Renal pelvis (tissue), 4 donors: ENCODE measurements around the gene MIPEP. TPM values are rescaled to one million over a fixed set of nuclear protein-coding genes. Genes with fewer than 3 reads are reported as not detected.
"Not testable (repeated sequence)": the region's sequence is repeated elsewhere in the genome, so short reads cannot be mapped to it uniquely, and the experiment has no call there.

Source experiments
- DNase-seq: peaks from one replicate; pipeline ENCODE4 v3.0.0-alpha.2; 2013
- polyA plus RNA-seq, 3 donors: library from polyadenylated mRNA; unstranded; fragments of 120-200 nt; gene quantifications; one replicate each; pipeline ENCODE4 v1.2.1, GENCODE V29; 2013; ENCODE audit not compliant: insufficient read length in 3 of 3

The MIPEP gene
- polyA plus RNA-seq, 3 donors, result 27.0 to 28.6 (median 28.0) TPM

DNA sequence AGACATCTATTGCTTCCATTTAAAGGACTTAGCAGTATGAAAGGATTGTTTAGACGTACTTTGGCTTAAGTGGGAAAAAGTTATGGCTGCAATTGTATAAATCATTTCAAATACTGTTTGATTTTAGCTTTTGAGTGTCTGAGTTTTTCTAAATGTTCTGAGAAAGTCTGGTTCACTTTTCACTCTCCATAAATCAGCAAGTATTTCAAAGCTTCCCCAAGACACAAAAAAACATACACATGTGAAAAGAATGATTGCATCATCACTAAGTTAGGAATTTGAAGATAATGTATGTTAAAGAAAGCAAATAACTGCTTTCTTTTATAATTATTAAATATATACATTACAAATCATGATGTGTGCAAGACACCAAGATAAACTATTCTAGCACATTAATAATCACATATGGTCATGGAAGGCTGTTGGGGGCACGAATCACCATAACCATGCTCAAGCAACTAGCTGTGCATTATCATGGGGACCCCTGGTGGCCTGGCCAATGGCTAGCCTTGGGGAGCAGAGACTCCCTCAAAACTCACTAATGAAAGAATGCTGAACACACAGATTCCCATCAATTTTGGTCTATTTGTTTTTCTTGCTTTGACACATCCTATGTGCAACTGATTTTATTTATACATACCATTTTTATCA, 111.1 kb downstream of the MIPEP start:
- no peak for DNase-seq

- no peak for DNase-seq
These were observed 111.7 kb downstream of the MIPEP start for GRCh38 chr13:23777575-23777870.

DNA sequence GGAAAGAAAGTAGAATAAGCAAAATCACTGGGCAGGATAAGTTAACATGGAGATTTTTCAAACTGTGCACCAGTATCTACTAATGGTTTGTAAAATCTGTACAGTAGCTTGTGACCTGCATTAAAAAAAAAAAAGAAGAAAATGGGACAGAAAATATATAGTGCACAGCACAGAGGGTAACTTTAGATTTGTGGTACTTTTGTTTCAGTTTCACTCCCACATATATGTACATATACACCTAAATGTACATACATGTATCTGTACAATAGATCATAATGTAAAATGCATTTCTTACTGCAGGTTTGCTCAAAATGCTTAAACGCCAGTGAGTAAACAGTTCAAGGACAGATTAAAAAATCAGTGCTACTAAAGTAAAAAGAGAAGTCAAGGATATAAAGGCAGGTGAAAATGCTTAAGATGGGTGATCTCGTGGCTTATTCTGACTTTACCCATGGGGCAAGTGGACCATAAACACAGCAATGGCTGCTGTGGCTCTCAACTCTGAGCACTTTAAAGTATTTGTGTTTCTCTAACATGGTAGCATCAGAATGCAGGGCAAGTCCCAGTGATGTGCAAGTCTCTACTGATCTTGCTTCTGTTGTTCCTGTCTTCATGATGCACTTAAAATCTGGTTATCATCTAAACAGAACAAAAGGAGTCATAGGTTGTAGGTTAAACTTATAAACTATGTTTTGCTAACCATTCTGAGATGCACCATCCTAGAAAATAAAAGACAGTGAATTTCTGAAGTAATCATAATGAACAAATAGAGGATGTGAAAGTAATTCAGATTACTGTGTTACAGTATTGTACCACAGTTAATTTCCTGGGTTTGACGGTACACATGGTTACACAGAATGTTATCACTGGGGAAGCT, 112.3 kb downstream of the MIPEP start:
- DNase-seq, result no peak

- no peak for DNase-seq
These were observed 116.5 kb downstream of the MIPEP start for GRCh38 chr13:23772717-23773116.

DNA sequence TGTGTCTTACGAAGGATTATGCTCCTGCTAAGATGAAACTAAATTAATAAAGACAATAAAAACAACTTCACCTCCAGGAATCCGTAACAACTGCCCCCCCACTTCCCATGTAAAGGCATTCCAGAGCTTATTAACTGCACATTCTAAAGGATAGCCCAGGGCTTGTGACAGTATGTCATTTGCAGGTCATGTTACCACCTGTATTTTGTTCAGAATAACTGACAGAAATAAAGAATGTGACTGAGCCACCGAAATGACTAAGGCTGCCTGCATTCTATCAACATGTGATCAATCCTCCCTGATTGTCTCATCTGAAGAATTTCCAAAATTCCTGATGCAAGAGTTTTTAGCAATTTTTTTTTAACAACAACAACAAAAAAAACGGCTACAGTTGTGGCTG, 117.2 kb downstream of the MIPEP start:
- peak; percentile 62 for DNase-seq

DNA sequence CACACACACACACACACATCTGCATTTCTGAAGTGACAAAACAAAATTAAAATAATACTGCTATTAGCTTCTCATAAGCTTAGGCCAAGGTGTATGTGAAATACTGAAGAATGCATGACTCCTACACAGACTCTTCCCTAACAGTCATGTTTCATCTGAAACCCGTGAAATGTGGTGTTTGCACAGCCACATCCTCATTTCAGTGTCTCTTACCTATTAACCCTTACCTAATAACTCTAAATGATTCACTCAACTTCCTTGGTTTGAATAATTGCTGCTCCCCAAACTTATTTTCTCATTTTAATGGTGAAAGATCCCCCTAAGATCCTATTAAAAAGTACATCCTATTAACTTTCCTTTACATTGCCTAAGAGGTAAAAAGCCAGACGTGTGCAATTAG, 117.6 kb downstream of the MIPEP start:
- no peak for DNase-seq

DNA sequence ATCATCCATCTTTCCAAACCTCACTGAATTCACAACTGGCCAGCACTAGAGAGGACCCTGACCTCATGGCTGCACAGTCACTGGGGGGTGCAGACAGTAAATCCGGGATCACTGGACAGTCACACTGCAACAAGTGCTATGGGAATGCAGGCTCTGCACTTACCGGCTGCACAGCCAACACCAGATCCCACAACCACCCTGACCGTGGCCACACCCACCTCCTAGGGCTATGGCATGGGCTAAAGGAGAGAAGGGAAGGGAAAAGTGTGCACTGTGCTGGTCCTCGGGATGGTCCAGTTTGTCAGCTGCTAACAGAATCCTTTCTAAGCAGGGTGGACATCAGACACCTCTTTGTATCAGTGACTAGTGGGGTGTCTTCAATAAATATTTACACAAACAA, 118.2 kb downstream of the MIPEP start:
- DNase-seq, result no peak

- no peak for DNase-seq
These were observed 118.8 kb downstream of the MIPEP start for GRCh38 chr13:23770428-23770827.

DNA sequence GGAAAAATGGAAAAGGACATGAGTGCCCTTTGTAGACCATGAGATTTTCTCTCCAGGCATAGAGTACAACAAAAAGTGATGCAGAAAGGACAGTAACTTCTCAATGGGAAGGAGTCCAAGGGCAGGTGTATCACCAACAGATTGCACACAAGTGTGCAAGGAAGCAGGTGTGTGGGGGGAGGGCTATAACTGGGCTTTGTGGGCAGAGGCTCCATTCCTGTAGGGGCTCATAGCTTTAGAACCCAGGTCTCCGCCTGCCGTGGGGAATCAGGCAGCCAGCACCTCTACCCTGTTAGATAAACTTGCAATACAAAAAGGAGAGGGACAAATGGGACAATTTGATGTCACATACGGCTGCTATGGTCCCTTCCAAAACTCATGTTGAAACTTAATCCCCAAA, 119.8 kb downstream of the MIPEP start:
- no peak for DNase-seq

GRCh38 chr13:23767838-23768237, 121.4 kb downstream of the MIPEP start:
- no peak for DNase-seq

DNA sequence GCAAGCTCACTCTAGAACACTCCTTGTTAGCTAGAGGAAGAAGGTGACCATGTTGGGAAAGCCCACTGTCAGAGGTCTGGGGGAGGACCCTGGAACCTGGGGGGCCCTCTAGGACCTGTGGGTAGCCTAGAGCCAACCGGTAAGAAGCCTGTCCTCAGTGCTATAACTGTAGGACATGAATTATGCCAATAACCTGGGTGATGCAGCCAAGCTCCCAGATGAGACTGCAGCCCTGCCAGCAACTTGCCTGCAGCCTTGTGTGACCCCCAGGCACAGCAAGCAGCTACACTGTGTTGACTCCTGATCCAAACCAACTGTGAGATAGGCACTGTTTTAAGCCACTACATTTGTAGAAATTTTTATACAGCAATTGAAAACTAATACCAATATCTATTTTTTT, 122.3 kb downstream of the MIPEP start:
- DNase-seq, result no peak

DNA sequence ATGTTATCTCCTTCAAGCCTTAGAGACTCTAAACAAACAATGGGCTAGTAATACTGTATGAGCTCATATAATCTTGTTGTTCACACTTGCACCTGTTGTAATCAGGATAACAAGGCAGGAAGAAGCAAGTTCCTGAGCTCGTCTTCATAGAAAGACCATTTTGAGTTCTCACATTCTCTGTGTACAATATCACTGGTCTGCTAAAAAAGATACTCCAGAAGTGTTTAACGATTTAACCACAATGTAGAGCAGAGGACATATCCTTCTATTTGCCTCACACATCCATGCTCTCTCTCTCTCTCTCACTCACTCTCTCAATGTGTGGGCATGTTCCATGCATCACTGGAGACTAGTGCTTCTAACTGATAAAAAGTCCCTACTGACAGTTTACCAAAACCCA, 122.9 kb downstream of the MIPEP start:
- no peak for DNase-seq

DNA sequence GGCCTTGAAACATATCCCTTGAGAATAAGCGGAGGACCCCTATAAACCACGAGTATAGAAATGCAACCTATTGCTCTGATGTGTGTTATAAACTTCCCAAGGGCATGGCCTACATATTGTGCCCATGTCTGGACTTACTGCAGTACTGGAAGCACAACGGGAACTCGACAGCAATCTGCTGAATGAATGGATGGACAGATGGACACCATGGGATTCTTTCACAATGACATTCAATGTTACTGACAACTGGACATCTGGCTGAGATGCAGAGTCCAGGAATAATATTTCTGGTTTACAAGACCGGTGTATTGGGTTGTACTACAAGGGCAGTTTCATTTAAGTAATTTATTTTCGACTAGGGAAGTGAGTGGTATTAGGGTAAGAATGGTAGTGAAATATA, 123.7 kb downstream of the MIPEP start:
- no peak for DNase-seq

DNA sequence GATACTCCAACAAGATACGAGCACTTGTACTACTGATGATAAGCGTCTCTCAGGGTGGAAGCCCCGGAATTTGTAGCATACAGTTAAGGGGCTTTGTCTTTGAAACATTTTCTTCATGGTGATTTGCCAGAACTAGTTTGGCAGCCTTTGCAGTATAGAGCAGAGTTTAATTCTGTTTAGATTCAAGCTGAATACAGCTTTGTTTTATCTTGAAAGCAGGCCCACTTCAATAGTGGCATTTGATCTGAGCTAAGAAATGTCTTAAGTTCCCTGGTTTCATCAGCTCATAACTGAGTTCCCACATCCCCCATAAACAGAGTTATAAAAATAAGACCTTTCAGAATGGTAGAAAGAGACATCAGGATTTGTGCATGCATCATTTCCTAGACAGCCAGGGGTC, 125.9 kb downstream of the MIPEP start:
- no peak for DNase-seq

- not testable (repeated sequence) for DNase-seq
These were observed 127.4 kb downstream of the MIPEP start for GRCh38 chr13:23761760-23762159.

DNA sequence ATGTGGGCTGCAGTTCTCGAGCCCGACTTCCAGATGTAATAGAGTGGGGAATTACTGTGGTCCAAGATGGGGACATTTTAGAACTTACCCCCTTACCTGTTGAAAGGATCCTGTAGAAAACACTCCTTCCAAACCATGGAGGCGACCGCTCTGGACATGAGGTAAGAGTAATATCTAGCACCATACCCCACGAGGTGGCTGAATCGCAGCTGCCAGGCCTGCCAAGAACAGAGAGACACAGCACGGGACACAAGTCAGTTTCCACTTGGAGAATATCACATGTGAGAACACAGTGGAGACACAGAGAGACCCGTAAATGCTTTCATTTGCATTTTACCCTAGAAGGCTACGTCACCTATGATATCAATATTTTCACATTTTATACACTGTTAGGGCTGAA, 129.2 kb downstream of the MIPEP start:
- DNase-seq, result no peak

DNA sequence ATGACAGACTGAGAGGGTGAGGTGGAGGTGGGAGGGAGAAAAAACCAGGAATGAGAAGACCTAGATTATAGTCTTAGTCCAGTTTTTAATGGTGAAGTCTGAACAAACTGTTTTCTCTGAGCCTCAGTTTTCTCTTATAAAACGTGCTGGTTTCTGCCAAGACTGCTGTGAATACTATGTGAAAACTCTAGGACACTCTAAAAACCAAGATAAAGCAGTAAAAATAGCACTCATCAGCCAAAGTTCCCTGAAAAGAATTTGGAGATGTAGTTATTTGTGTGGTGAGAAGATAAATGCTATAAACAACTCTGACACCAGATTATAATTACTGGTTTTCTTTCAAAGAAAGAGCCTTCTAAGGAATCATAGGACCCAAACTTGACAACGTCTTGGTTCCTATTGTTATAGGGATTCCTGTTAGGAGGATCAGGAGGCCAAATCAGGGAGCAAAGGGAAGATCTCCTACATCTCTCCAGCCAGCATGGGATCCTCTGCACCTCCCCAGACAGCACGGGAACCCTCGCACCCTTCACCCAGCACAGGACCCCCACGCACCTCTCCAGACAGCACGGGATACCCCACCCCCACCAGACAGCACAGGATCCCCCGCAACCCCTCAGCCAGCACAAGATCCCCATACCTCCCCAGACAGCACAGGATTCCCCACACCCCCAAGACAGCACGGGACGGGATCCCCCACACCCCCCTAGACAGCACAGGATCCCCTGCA, 130.2 kb downstream of the MIPEP start:
- DNase-seq, result no peak

DNA sequence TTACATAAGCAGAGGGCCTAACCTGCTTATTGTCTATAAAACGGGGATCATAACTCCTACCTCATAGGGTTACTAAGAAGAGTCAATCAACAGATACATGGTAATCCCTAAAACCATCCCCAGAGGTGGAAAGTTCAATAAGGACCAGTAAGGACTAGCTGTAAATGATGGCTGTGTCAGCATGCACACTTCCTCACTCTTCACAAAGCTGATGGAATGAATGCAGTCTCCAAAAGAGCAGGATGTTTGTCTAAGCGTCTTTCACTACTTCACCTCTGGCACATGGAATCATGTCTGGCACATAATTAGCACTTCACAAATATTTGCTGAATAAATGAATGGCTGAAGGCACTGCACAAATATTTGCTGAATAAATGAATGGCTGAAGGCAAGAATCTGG, 134.2 kb downstream of the MIPEP start:
- DNase-seq, result no peak

- no peak for DNase-seq
These were observed 134.7 kb downstream of the MIPEP start for GRCh38 chr13:23754506-23754905.

- no peak for DNase-seq
These were observed 135.7 kb downstream of the MIPEP start for GRCh38 chr13:23753458-23753857.

DNA sequence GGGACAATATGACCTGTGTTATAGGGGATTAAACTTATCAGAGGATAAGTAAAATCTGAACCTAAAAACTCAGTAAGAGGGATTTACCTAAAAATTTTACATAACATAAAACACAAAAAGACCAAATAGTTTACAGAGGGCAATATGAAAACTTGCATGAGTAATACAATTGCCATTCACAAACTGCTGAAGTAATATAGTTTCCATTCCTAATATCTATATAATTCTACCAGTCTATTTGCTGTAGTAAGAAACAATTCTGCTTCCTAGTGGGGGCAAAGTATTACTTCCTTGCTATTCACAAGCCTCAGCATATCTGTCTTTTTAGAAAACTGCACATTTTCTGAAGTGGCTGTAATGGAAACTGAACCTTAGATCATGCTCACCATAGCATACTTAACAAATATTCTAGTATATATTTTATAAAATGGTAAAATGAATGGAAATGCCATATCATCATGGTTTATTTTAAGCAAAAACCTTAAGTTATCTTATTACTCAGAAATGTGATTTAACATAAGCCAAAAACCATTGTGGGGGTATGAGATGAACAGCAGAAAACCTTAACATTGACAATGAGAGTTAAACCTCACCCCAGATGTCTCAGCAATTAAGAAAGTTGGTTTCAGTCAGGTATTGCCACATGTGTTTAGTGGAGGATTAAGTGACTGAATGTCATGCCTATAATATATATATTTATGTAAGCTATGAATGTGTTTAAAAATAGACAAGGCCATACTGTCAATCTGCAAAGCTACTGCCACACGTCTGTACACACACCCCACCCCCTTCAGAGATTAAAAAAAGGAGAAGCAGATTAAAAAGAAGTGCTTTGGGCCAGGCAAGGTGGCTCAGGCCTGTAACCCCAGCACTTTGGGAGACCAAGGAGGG, 136.8 kb downstream of the MIPEP start:
- DNase-seq, result no peak

- no peak for DNase-seq
These were observed 138.0 kb downstream of the MIPEP start for GRCh38 chr13:23751195-23751594.
